Spleen (tissue), 11 donors: Measurements from ENCODE around the gene SLC35G6. TPM values are rescaled to one million over a fixed set of nuclear protein-coding genes. Genes with fewer than 3 reads are reported as not detected.

ENCODE experiments used
- DNase-seq: peaks from one replicate; pipeline ENCODE4 v3.0.0-alpha.2; 2020
- H3K27ac ChIP-seq, 8 donors: fragments of 200-600 bp; sonication (generic) in 7 of 8; 1 replicate in 4 of 8; 2 replicates in 4 of 8; pipeline versions ENCODE4 v1.5.0 to v1.8.0; 2016 to 2021; ENCODE audit warnings: inconsistent platforms in 4 of 8, mild to moderate bottlenecking in 4 of 8, moderate library complexity in 1 of 8
- H3K27me3 ChIP-seq, 7 donors: fragments of 200-600 bp; sonication (generic) in 6 of 7; replicated peaks in 1 of 7; 1 replicate in 4 of 7; 2 replicates in 3 of 7; pipeline versions ENCODE4 v1.5.0 to v1.8.0; 2016 to 2021; ENCODE audit warnings: inconsistent platforms in 3 of 7, mild to moderate bottlenecking in 1 of 7
- H3K36me3 ChIP-seq, 6 donors: fragments of 200-600 bp; sonication (generic) in 5 of 6; 1 replicate in 4 of 6; 2 replicates in 2 of 6; pipeline versions ENCODE4 v1.5.0 to v1.8.0; 2016 to 2021; ENCODE audit warnings: inconsistent platforms in 2 of 6
- H3K4me1 ChIP-seq, 6 donors: fragments of 200-600 bp; sonication (generic) in 5 of 6; 1 replicate in 3 of 6; 2 replicates in 3 of 6; pipeline versions ENCODE4 v1.5.0 to v1.8.0; 2016 to 2021; ENCODE audit warnings: inconsistent platforms in 3 of 6
- H3K4me3 ChIP-seq, 8 donors: fragments of 200-600 bp; sonication (generic) in 7 of 8; 1 replicate in 4 of 8; 2 replicates in 4 of 8; pipeline versions ENCODE4 v1.5.0 to v1.8.0; 2016 to 2021; ENCODE audit warnings: inconsistent platforms in 4 of 8, mild to moderate bottlenecking in 4 of 8, moderate library complexity in 2 of 8
- H3K9me3 ChIP-seq, 8 donors: fragments of 200-600 bp; sonication (generic) in 7 of 8; 1 replicate in 4 of 8; 2 replicates in 4 of 8; pipeline versions ENCODE4 v1.5.0 to v1.8.0; 2016 to 2021; ENCODE audit warnings: inconsistent platforms in 4 of 8
- POLR2A ChIP-seq, 3 donors: fragments of 450-650 bp; IDR thresholded peaks; one replicate each; pipeline ENCODE4 v1.5.1; 2017; ENCODE audit warnings: antibody characterized with exemption in 3 of 3, mild to moderate bottlenecking in 1 of 3
- POLR2AphosphoS5 ChIP-seq, 3 donors: sonication (generic); formaldehyde crosslinking; IDR thresholded peaks; one replicate each; pipeline ENCODE4 v1.5.1; 2017; ENCODE audit warnings: antibody characterized with exemption in 3 of 3
- WGBS, 5 donors: extraction: QIAGEN DNeasy Blood & Tissue Kit in 3 of 5; methylation state at CpG; one replicate each; pipeline versions ENCODE4 v1.1.5 to v1.1.7; 2013 to 2018; 5-methylcytosine and 5-hydroxymethylcytosine counted together
- intact Hi-C: fragments of 100-400 bp; cut with DNase I; formaldehyde crosslinking; loops from one replicate; pipeline ENCODE4 v1.15.0; 2023; ENCODE audit warnings: low total_unique reads
- polyA plus RNA-seq, 3 donors: library from polyadenylated mRNA; stranded (reverse); fragments of 200-250 nt; gene quantifications; one replicate each; pipeline ENCODE4 v1.2.1, GENCODE V29; 2013
- total RNA-seq, 7 donors: library from RNA; depleted of rRNA in 3 of 7; stranded (reverse); fragments of >200 nt in 3 of 7; fragmentation: NEBNext Ultra II Directional in 4 of 7; extraction: Animal tissue kit (Norgen Biotek cat#: 25700) in 4 of 7; gene quantifications; one replicate each; pipeline versions ENCODE4 v1.1.0 to v1.2.1, GENCODE V29; 2016 to 2021
- TF ChIP-seq, protein P1 (sequence below), 11 experiments: fragments of 200-600 bp in 7 of 11; fragments of 450-650 bp in 4 of 11; sonication (generic) in 4 of 11; IDR thresholded peaks in 8 of 11; conservative IDR thresholded peaks in 3 of 11; 1 replicate in 7 of 11; 2 replicates in 4 of 11; pipeline versions ENCODE4 v1.4.0 to v1.8.0; 2016 to 2021; ENCODE audit warnings: antibody characterized with exemption in 11 of 11, inconsistent platforms in 4 of 11, mild to moderate bottlenecking in 1 of 11
- donor health status: healthy with polysubstance abuse.
- donor health status: DM: no; HTN: no; CAD: no; lungs with moderate emphysema.
- donor health status: DM: no; HTN: no; CAD: no.
- donor health status: Bipolar disorder and iron deficiency.
- donor health status: healthy.
- donor health status: DM: no; HTN: no; CAD: no.
- donor health status: DM: yes; HTN: yes; CAD: no.

The SLC35G6 gene
- total and polyA plus RNA-seq, 10 donors: 0.13 TPM; not detected in 9

DNA sequence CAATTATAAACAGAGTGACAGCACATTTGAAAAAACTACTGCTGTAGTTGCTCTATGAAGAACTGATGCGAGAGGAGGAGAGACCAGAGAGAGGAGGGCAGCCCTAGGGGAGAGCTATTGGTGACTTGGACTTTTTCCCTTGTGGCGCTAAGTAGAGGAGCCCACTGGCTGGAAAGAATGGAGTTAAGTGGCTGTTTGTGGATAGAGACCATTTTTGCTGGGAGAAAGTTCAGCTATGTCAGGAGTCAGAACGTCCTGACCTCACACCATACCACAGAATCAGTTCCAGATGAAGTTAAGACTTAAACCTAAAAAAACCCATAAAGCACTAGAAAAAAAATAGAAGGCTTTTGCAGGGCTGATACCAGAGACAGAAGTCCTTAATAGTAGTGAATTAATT, 4.9 kb downstream of the SLC35G6 start:
- Histone ChIP-seq H3K27ac (peak overlapping the region in 5 of 8 donors; percentile 46 to 100 (median 99)), H3K4me3 (peak overlapping the region in 6 of 8 donors; percentile 48 to 83 (median 60)), H3K27me3 (no peaks in the 10 kb centered on the region), H3K36me3 (peaks cover 0 to 22% (median under 1%) of the 10 kb centered on the region in 6 donors), H3K4me1 (peaks cover 40 to 86% (median 79%) of the 10 kb centered on the region in 6 donors), H3K9me3 (no peaks in the 10 kb centered on the region)
- DNase-seq: no peak
- TF ChIP-seq POLR2A (IDR thresholded peaks at IDR 0.05) (no peak), POLR2AphosphoS5 (IDR thresholded peaks at IDR 0.05) (no peak)
- TF ChIP-seq, protein P1, sequence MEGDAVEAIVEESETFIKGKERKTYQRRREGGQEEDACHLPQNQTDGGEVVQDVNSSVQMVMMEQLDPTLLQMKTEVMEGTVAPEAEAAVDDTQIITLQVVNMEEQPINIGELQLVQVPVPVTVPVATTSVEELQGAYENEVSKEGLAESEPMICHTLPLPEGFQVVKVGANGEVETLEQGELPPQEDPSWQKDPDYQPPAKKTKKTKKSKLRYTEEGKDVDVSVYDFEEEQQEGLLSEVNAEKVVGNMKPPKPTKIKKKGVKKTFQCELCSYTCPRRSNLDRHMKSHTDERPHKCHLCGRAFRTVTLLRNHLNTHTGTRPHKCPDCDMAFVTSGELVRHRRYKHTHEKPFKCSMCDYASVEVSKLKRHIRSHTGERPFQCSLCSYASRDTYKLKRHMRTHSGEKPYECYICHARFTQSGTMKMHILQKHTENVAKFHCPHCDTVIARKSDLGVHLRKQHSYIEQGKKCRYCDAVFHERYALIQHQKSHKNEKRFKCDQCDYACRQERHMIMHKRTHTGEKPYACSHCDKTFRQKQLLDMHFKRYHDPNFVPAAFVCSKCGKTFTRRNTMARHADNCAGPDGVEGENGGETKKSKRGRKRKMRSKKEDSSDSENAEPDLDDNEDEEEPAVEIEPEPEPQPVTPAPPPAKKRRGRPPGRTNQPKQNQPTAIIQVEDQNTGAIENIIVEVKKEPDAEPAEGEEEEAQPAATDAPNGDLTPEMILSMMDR (IDR thresholded peaks at IDR 0.05 in 8 of 11, conservative IDR thresholded peaks at IDR 0.05 in 3 of 11): no peak
- WGBS, 5 donors: 39 to 49% (median 47%) methylated on average over 3 of the region's 3 CpGs
- intact Hi-C loops: no loop called here

GRCh38 chr17:7490144-7490543, 8.9 kb downstream of the SLC35G6 start:
- no peaks in the 10 kb centered on the region for H3K9me3 ChIP-seq
- intact Hi-C loops: no loop called here
- no peak for TF ChIP-seq POLR2AphosphoS5 (IDR thresholded peaks at IDR 0.05)
- no peak for TF ChIP-seq POLR2A (IDR thresholded peaks at IDR 0.05)
- TF ChIP-seq, protein P1 (IDR thresholded peaks at IDR 0.05 in 8 of 11, conservative IDR thresholded peaks at IDR 0.05 in 3 of 11): no peak
- 68 to 76% (median 72%) methylated on average over 8 of the region's 8 CpGs for WGBS, 5 donors
- peak; percentile 3 for DNase-seq
- H3K27me3 ChIP-seq: no peaks in the 10 kb centered on the region
- peaks cover 40 to 93% (median 80%) of the 10 kb centered on the region in 6 donors for H3K4me1 ChIP-seq
- no peak overlapping the region for H3K27ac ChIP-seq
- H3K4me3 ChIP-seq: no peak overlapping the region
- H3K36me3 ChIP-seq: peaks cover 0 to 58% (median 2%) of the 10 kb centered on the region in 6 donors

GRCh38 chr17:7491583-7491982, 10.3 kb downstream of the SLC35G6 start:
- WGBS, 5 donors: 91 to 100% (median 98%) methylated on average over 1 of the region's 1 CpG

GRCh38 chr17:7493941-7494340, 12.7 kb downstream of the SLC35G6 start:
- peaks cover 3 to 88% (median 37%) of the 10 kb centered on the region in 6 donors for H3K36me3 ChIP-seq
- H3K27me3 ChIP-seq: no peaks in the 10 kb centered on the region
- WGBS, 5 donors: 89 to 99% (median 92%) methylated on average over 3 of the region's 3 CpGs
- no peak for DNase-seq
- H3K4me3 ChIP-seq: no peak overlapping the region
- TF ChIP-seq POLR2AphosphoS5 (IDR thresholded peaks at IDR 0.05) (no peak), POLR2A (IDR thresholded peaks at IDR 0.05) (no peak)
- TF ChIP-seq, protein P1 (IDR thresholded peaks at IDR 0.05 in 8 of 11, conservative IDR thresholded peaks at IDR 0.05 in 3 of 11): no peak
- no peak overlapping the region for H3K27ac ChIP-seq
- H3K9me3 ChIP-seq: no peaks in the 10 kb centered on the region
- H3K4me1 ChIP-seq: peaks cover 12 to 78% (median 57%) of the 10 kb centered on the region in 6 donors
- intact Hi-C loops: no loop called here

More at GRCh38 chr17:7491583-7491982, 10.3 kb downstream of the SLC35G6 start:
- TF ChIP-seq POLR2A (IDR thresholded peaks at IDR 0.05) (no peak), POLR2AphosphoS5 (IDR thresholded peaks at IDR 0.05) (no peak)
- TF ChIP-seq, protein P1 (IDR thresholded peaks at IDR 0.05 in 8 of 11, conservative IDR thresholded peaks at IDR 0.05 in 3 of 11): no peak
- H3K27me3 ChIP-seq: no peaks in the 10 kb centered on the region
- H3K36me3 ChIP-seq: peaks cover 0 to 73% (median 13%) of the 10 kb centered on the region in 6 donors
- H3K4me1 ChIP-seq: peaks cover 26 to 90% (median 72%) of the 10 kb centered on the region in 6 donors
- H3K9me3 ChIP-seq: no peaks in the 10 kb centered on the region
- no peak overlapping the region for H3K4me3 ChIP-seq
- H3K27ac ChIP-seq: no peak overlapping the region
- intact Hi-C loops: no loop called here
- no peak for DNase-seq
